HepG2 (cell line): Measurements from ENCODE around the gene SIGLEC6.

Experiments
- ATF3 ChIP-seq: sonication (generic); formaldehyde crosslinking; IDR thresholded peaks from 2 replicates; pipeline ENCODE4 v1.4.0; 2020; ENCODE audit warnings: missing genetic modification reagents
- BATF2 ChIP-seq: sonication (generic); formaldehyde crosslinking; IDR thresholded peaks from 2 replicates; pipeline ENCODE4 v1.8.0; 2022; ENCODE audit warnings: mild to moderate bottlenecking, missing genetic modification reagents, moderate library complexity
- ELF1 ChIP-seq: sonication (generic); formaldehyde crosslinking; IDR thresholded peaks from 2 replicates; pipeline ENCODE4 v1.4.0; 2020; ENCODE audit warnings: missing genetic modification reagents
- EP300 ChIP-seq, 3 experiments: sonication (generic) in 1 of 3; formaldehyde crosslinking in 1 of 3; IDR thresholded peaks; 2 replicates each; pipeline versions ENCODE4 v1.5.1 to v1.6.1; 2011 to 2020; ENCODE audit warnings: low read depth in 2 of 3, low read length in 2 of 3, borderline replicate concordance in 1 of 3, improper control_type of control experiment in 1 of 3, mild to moderate bottlenecking in 1 of 3, missing genetic modification reagents in 1 of 3, moderate library complexity in 1 of 3
- HDAC2 ChIP-seq: sonication (generic); formaldehyde crosslinking; IDR thresholded peaks from 2 replicates; pipeline ENCODE4 v1.4.0; 2020; ENCODE audit warnings: missing genetic modification reagents
- KLF12 ChIP-seq: sonication (generic); formaldehyde crosslinking; IDR thresholded peaks from 2 replicates; pipeline ENCODE4 v1.4.0; 2020; ENCODE audit warnings: missing genetic modification reagents, borderline replicate concordance
- TAF1 ChIP-seq: sonication (generic); formaldehyde crosslinking; IDR thresholded peaks from 2 replicates; pipeline ENCODE4 v1.4.0; 2020; ENCODE audit warnings: missing genetic modification reagents
- ZNF407 ChIP-seq: sonication (generic); formaldehyde crosslinking; IDR thresholded peaks from one replicate; pipeline ENCODE4 v1.5.1; 2020; ENCODE audit warnings: mild to moderate bottlenecking, missing genetic modification reagents; ENCODE audit errors: not compliant biosample characterization
- TF ChIP-seq, protein P1 (sequence below): sonication (generic); formaldehyde crosslinking; IDR thresholded peaks from 2 replicates; pipeline ENCODE4 v1.5.0; 2020; ENCODE audit warnings: mild to moderate bottlenecking, missing genetic modification reagents, moderate library complexity
- TF ChIP-seq, protein P2 (sequence below): sonication (generic); formaldehyde crosslinking; IDR thresholded peaks from 2 replicates; pipeline ENCODE4 v1.4.0; 2020; ENCODE audit warnings: missing genetic modification reagents; ENCODE audit errors: not compliant biosample characterization

DNA sequence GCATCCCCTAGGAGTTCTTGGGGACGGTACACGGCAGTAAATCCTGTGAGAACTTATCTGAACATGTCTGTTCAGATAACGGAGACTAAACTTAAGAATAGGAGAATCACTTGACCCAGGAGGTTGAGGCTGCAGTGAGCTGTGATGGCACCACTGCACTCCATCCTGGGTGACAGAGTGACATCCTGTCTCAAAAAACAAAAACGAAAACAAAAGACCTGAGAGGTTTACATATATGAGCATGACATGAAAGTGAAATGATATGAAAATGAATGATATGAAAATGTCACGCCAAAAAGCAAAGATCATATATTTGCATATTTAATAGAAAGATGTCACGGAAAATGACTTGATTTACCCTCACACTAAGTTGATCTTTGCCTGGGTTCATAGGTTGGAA lies 45.4 kb upstream of the SIGLEC6 start:
- no peak for TF ChIP-seq ZNF407 (CRISPR knock-in tag)
- TF ChIP-seq HDAC2, result no peak
- no peak for TF ChIP-seq TAF1 (CRISPR knock-in tag)
- TF ChIP-seq ATF3 (CRISPR knock-in tag), result no peak
- no peak for TF ChIP-seq ELF1 (CRISPR knock-in tag)
- TF ChIP-seq, protein P1, sequence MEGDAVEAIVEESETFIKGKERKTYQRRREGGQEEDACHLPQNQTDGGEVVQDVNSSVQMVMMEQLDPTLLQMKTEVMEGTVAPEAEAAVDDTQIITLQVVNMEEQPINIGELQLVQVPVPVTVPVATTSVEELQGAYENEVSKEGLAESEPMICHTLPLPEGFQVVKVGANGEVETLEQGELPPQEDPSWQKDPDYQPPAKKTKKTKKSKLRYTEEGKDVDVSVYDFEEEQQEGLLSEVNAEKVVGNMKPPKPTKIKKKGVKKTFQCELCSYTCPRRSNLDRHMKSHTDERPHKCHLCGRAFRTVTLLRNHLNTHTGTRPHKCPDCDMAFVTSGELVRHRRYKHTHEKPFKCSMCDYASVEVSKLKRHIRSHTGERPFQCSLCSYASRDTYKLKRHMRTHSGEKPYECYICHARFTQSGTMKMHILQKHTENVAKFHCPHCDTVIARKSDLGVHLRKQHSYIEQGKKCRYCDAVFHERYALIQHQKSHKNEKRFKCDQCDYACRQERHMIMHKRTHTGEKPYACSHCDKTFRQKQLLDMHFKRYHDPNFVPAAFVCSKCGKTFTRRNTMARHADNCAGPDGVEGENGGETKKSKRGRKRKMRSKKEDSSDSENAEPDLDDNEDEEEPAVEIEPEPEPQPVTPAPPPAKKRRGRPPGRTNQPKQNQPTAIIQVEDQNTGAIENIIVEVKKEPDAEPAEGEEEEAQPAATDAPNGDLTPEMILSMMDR, result no peak
- no peak for TF ChIP-seq KLF12 (CRISPR knock-in tag)
- no peak for TF ChIP-seq BATF2
- TF ChIP-seq, protein P2, sequence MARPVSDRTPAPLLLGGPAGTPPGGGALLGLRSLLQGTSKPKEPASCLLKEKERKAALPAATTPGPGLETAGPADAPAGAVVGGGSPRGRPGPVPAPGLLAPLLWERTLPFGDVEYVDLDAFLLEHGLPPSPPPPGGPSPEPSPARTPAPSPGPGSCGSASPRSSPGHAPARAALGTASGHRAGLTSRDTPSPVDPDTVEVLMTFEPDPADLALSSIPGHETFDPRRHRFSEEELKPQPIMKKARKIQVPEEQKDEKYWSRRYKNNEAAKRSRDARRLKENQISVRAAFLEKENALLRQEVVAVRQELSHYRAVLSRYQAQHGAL, result no peak
- TF ChIP-seq EP300 (IDR thresholded peaks at IDR 0.05; ENCODE audit: low read depth in 2 of 2, low read length in 2 of 2), result no peak
- no peak for TF ChIP-seq EP300 (CRISPR knock-in tag; IDR thresholded peaks at IDR 0.05; ENCODE audit: borderline replicate concordance)
